ACC112 (cell line): ENCODE data around the gene DTL.

Source experiments
- H2AFZ ChIP-seq: fragments of 200-600 bp; sonication (generic); one replicate; pipeline ENCODE4 v1.6.0; 2017; ENCODE audit warnings: antibody characterized with exemption, low read length; ENCODE audit not compliant: unreplicated experiment
- H3K27ac ChIP-seq: fragments of 200-600 bp; sonication (generic); 2 replicates; pipeline ENCODE4 v1.5.1; 2014; ENCODE audit warnings: low read depth, mild to moderate bottlenecking, antibody characterized with exemption, low read length, moderate library complexity
- H3K27me3 ChIP-seq: fragments of 200-600 bp; sonication (generic); 2 replicates; pipeline ENCODE4 v1.6.1; 2014; ENCODE audit warnings: mild to moderate bottlenecking, antibody characterized with exemption, low read length, moderate library complexity, mixed read lengths; ENCODE audit not compliant: insufficient read depth
- H3K36me3 ChIP-seq: fragments of 200-600 bp; sonication (generic); 2 replicates; pipeline ENCODE4 v1.6.1; 2016; ENCODE audit warnings: mild to moderate bottlenecking, antibody characterized with exemption, low read length, moderate library complexity, mixed read lengths; ENCODE audit not compliant: insufficient read depth
- H3K4me1 ChIP-seq: fragments of 200-600 bp; sonication (generic); one replicate; pipeline ENCODE4 v1.6.1; 2016; ENCODE audit warnings: low read length, mixed read lengths; ENCODE audit not compliant: insufficient read depth, unreplicated experiment, control insufficient read depth
- H3K4me3 ChIP-seq: fragments of 200-600 bp; sonication (generic); 2 replicates; pipeline ENCODE4 v1.5.1; 2014; ENCODE audit warnings: mild to moderate bottlenecking, low read depth, low read length
- H3K79me2 ChIP-seq: fragments of 200-600 bp; sonication (generic); one replicate; pipeline ENCODE4 v1.6.0; 2016; ENCODE audit warnings: low read length; ENCODE audit not compliant: control insufficient read depth, unreplicated experiment, insufficient read depth

Gene DTL

DNA sequence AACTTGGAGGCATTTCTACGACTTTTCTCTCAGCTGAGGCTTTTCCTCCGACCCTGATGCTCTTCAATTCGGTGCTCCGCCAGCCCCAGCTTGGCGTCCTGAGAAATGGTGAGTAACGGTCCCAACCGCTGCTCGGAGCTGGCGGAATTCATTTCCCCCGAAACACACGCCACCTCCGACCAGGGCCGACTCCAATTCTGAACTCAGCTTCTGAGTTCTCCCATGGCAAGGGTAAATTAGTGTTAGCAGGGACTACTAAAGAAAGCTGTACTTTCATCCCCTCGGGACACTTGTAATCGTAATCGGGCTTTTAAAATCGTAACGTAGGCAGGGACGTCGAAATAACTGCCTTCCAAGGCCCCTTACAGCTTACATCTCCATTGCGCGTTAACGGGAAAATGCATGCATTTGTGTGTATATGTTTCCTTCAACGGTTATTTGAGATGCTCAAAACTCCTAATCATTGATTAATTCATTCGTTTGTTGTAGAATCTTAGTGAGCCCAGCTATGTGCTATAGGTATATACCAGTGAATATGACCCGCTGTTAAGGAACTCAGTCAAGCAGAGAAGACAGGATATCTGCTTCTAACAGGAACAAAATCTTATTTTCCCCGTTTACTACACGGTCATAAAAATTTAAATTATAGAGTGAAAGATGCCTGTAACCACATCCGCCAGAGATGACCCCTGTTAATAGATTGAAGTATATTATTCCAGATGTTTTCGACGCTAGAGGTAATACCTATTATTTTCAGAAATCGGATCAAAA, 472 bp downstream of the DTL start:
- Histone ChIP-seq H3K36me3 (0 out of 2 replicates have a peak, but pooled peaks cover 6% of the 10 kb centered on the region), H3K4me1 (peaks cover 55% of the 10 kb centered on the region)

DNA sequence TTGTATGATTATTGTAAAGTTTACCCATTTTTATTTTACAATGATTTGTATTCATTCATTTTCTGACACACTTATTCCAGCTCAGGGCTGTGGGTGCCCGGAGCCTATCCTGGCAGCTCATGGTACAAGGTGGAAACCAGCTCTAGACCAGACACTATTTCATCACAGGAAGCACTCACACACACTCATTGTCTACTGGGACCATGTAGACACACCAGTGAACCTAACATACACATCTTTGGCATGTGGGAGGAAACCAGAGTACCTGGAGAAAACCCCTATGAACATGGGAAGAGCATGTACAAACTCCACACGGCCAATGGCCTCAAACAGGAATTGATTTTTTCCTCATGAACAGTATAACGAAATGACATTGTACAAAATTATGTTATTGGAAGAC, 2.4 kb downstream of the DTL start:
- Histone ChIP-seq H3K4me3 (peak overlapping the region; percentile 95), H3K4me1 (peaks cover 42% of the 10 kb centered on the region), H3K27ac (no peak overlapping the region), H3K27me3 (no peaks in the 10 kb centered on the region), H3K79me2 (peaks cover 86% of the 10 kb centered on the region), H2AFZ (no peak overlapping the region), H3K36me3 (0 out of 2 replicates have a peak, but pooled peaks cover 6% of the 10 kb centered on the region)

More for the DNA sequence above, 472 bp downstream of the DTL start:
- Histone ChIP-seq H2AFZ (peak overlapping the region; percentile 87), H3K27me3 (no peaks in the 10 kb centered on the region), H3K79me2 (peaks cover 80% of the 10 kb centered on the region), H3K27ac (peak overlapping the region; percentile 84), H3K4me3 (peak overlapping the region; percentile 95)

DNA sequence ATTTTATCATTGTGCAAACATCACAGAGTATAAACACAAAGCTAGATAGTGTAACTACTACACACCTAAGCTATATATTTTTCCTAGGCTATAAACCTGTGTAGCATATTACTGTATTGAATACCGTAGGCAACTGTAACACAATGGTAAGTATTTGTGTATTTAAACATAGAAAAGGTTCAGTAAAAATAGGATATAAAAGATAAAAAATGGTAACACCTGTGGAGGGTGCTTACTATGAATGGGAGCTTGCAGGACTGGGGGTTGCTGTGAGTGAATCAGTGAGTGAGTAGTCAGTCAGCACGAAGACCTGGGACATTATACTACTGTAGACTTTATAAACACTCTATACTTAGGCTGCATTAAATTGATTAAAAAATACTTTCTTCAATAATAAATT, 4.1 kb downstream of the DTL start:
- H3K36me3 ChIP-seq = 0 out of 2 replicates have a peak, but pooled peaks cover 6% of the 10 kb centered on the region

DNA sequence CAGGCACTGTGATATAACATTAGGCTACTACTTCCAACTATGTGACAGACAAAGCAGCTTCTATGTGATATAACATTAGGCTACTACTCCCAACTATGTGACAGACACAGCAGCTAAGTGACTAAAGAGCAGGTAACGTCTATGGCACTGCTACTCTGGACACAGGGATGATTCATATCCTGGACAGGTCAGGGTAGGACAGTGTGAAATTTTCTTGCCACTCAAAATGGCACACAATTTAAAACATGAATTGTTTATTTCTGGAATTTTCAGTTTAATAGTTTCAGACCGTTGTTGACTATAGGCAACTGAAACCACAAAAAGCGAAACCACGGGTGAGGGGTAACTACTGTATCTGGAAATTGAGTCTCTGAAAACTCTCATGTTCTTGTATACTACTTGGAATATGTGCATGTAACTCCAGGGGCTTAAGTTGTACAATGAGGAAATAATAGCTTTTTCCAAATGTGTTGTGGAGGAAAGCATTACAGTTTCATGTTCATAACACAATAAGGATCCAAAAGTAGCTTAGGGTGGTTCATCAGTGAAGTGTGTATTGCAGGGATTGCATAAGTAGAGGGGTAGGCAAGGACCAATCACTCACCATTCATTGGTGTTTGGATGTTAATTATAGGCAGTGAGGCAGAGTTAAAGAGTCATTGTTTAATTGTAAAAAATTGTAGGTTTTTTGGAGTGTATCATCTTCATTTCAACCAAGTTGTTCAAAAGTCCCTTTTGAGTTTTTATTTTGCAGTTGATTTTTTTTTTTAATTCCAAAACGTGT, 5.3 kb downstream of the DTL start:
- no peaks in the 10 kb centered on the region for H3K27me3 ChIP-seq
- peaks cover 34% of the 10 kb centered on the region for H3K4me1 ChIP-seq
- no peak overlapping the region for H3K27ac ChIP-seq
- H3K36me3 ChIP-seq = 0 out of 2 replicates have a peak, but pooled peaks cover 10% of the 10 kb centered on the region
- H3K4me3 ChIP-seq = peak overlapping the region; percentile 46
- H3K79me2 ChIP-seq = peaks cover 76% of the 10 kb centered on the region
- H2AFZ ChIP-seq = no peak overlapping the region

More for the DNA sequence above, 4.1 kb downstream of the DTL start:
- Histone ChIP-seq H3K4me3 (no peak overlapping the region), H3K27me3 (no peaks in the 10 kb centered on the region), H3K79me2 (peaks cover 77% of the 10 kb centered on the region), H3K27ac (no peak overlapping the region), H3K4me1 (peaks cover 34% of the 10 kb centered on the region), H2AFZ (no peak overlapping the region)

DNA sequence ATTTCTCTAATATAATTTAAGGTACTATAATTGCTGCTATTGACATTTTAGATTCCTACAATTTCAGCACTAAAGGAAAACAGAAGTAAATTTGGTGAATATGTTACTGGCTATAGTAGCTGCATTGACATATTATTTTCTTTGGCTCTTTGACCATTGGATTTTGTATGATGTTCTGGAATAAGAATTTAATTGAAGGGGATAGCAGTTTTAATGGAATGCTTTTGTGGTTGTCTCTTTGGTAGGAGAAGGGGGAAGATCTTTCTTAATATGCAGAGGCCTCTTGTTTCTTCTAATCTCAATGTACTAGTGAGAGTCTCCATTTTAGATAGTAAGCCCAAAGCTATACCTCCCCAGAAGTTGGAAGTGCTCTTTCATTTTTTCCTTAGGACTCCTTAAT, 6.9 kb downstream of the DTL start:
- Histone ChIP-seq H2AFZ (no peak overlapping the region), H3K36me3 (0 out of 2 replicates have a peak, but pooled peaks cover 10% of the 10 kb centered on the region)

DNA sequence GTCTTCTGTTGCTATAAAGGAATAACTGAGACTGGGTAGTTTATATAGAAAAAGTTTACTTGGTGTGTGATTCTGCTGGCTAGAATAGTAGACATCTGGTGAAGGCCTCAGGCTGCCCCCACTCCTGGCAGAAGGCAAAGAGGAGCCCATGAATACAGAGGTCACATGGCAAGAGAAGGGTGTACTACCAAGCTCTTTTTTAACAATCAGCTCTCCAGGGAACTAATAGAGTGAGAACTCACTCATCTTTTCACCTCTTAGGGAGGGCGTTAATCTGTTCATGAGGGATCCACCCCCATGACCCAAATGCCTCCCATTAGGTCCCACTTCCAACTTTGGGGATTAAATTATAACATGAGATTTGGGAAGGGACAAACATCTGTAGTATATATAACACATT, 9.3 kb downstream of the DTL start:
- Histone ChIP-seq H2AFZ (no peak overlapping the region), H3K4me1 (peaks cover 12% of the 10 kb centered on the region), H3K27me3 (no peaks in the 10 kb centered on the region), H3K36me3 (0 out of 2 replicates have a peak, but pooled peaks cover 3% of the 10 kb centered on the region), H3K79me2 (peaks cover 38% of the 10 kb centered on the region), H3K4me3 (no peak overlapping the region), H3K27ac (no peak overlapping the region)

More for the DNA sequence above, 6.9 kb downstream of the DTL start:
- Histone ChIP-seq H3K4me1 (peaks cover 29% of the 10 kb centered on the region), H3K4me3 (no peak overlapping the region), H3K27ac (no peak overlapping the region), H3K79me2 (peaks cover 60% of the 10 kb centered on the region), H3K27me3 (no peaks in the 10 kb centered on the region)

DNA sequence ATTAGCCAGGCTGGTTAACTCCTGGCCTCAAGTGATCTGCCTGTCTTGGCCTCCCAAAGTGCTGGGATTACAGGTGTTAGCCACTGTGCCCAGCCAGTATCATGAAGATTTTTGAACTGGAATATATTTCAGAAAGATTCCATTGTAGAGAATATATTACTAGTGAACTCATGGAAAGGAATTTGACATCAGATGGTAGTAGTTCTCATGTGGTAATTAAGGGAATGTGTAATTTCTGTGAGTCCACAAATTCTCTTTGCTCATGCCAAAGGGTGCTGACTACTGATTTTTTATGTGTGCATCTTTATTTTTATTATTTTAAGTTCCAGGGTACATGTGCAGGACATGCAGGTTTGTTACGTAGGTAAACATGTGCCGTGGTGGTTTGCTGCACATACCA, 10.4 kb downstream of the DTL start:
- Histone ChIP-seq H3K36me3 (peaks cover 12% of the 10 kb centered on the region; the same call in 1 of the 2 replicates), H3K4me3 (no peak overlapping the region), H3K4me1 (peaks cover 2% of the 10 kb centered on the region), H2AFZ (no peak overlapping the region), H3K79me2 (peaks cover 31% of the 10 kb centered on the region), H3K27me3 (no peaks in the 10 kb centered on the region), H3K27ac (no peak overlapping the region)

DNA sequence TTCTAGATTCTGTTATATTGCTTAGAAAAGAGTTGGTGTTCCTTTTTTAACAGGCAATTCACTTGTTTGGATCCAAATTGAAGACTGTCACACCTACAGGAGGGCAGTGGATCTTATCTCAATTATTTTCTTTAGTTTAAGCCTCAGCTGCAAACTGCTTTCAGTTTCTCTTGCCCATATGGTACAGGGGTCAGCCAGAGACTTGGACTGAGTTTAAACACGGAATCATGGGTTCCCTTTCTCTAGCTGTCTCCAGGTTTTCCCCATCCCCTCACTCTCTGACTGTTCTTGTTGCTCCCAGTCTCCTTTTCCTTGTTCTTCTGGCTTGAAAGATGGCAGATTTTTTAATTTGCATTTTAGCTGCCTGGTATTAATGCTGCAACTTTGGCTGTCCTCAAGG, 18.4 kb downstream of the DTL start:
- Histone ChIP-seq H3K36me3 (peaks cover 60% of the 10 kb centered on the region), H3K4me1 (no peaks in the 10 kb centered on the region), H3K4me3 (no peak overlapping the region), H3K27ac (no peak overlapping the region), H3K27me3 (no peaks in the 10 kb centered on the region), H3K79me2 (peaks cover 6% of the 10 kb centered on the region), H2AFZ (no peak overlapping the region)

DNA sequence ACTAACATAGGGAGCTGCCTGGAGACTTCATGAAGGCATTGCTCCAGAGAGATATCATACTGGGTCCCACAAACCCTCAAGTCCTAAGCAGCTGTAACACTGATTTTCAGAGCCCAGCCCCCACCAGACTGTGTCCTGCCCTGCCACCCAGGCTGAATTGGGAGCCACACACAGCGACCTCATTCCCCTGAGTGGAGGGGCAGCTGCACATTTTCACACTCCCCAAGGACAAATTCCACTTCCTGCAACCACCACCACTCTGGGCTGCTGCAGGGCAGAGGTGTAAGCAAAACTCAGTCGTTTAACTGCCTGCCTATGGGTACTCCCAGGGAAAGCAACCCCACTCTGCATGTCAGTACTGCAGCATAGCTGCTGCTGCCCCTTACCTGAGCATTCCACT, 19.8 kb downstream of the DTL start:
- Histone ChIP-seq H3K36me3 (peaks cover 57% of the 10 kb centered on the region), H3K27me3 (no peaks in the 10 kb centered on the region), H3K4me3 (no peak overlapping the region), H3K4me1 (no peaks in the 10 kb centered on the region), H3K27ac (no peak overlapping the region), H2AFZ (no peak overlapping the region), H3K79me2 (peaks cover 6% of the 10 kb centered on the region)

DNA sequence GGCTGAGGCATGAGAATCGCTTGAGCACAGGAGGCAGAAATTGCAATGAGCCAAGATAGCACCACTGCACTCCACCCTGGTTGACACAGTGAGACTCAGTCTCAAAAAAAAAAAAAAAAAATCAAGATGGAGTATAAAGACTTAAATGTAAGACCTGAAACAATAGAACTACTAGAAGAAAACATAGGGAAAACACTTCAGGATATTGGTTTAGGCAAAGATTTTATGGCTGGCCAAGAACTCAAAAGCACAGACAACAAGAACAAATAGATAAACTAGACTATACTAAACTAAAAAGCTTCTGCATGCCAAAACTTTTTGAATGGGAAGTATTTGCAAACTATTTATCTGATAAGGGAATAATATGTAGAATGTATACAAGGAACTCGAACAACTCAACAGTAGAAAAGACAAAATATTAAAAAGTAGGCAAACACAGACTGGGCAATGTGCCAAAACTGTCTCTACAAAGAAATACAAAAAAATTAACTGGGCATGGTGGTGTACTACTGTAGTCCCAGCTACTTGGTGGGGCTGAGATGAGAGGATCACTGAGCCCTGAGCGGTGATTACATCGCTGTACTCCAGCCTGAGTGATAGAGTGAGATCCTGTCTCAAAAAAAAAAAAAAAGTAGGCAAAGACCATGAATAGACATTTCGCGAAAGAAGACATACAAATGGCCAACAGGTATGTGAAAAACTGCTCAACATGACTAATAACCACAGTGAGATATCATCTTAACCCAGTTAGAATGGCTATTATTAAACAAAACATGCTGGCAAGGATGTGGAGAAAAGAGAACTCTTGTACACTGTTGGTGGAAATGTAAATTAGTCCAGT, 25.3 kb downstream of the DTL start:
- Histone ChIP-seq H2AFZ (no peak overlapping the region), H3K27me3 (no peaks in the 10 kb centered on the region), H3K79me2 (peaks cover 2% of the 10 kb centered on the region), H3K36me3 (peaks cover 20% of the 10 kb centered on the region), H3K4me3 (no peak overlapping the region), H3K27ac (no peak overlapping the region), H3K4me1 (no peaks in the 10 kb centered on the region)
